ENCODE measurements around the gene REEP1. TPM values are rescaled to one million over a fixed set of nuclear protein-coding genes. Genes with fewer than 3 reads are reported as not detected.

Gene REEP1
- total RNA-seq, 1 experiment from 2014 or later: 7.8 TPM

- no peak for DNase-seq (ENCODE audit: low spot score)
These were observed 30.0 kb downstream of the REEP1 start for GRCh38 chr2:86307431-86307830.

DNA sequence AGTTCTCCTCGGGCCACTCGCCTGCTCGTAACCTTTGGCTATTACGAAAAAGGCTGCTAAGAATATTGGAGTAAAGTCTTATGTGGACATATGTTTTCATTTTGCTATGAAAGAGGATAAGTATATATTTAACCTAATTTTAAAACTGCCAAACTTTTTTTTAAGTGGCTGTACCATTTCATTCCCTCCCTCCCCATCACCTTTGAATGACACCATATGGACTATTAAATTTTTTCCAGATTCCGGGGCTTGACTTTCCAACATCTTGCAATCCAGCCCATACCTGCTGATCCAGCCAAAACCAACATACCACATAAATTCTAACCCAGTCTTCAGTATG is 31.5 kb downstream of the REEP1 start:
- no peak for DNase-seq (ENCODE audit: low spot score)

GRCh38 chr2:86305195-86305914 is 32.1 kb downstream of the REEP1 start:
- no peak for DNase-seq (ENCODE audit: low spot score)

GRCh38 chr2:86304416-86304815 is 33.0 kb downstream of the REEP1 start:
- no peak for DNase-seq (ENCODE audit: low spot score)

- no peak for DNase-seq (ENCODE audit: low spot score)
These were observed 35.1 kb downstream of the REEP1 start for GRCh38 chr2:86302320-86302719.

- DNase-seq (ENCODE audit: low spot score): peak; percentile 28
These were observed 35.7 kb downstream of the REEP1 start for GRCh38 chr2:86301711-86302202.

DNA sequence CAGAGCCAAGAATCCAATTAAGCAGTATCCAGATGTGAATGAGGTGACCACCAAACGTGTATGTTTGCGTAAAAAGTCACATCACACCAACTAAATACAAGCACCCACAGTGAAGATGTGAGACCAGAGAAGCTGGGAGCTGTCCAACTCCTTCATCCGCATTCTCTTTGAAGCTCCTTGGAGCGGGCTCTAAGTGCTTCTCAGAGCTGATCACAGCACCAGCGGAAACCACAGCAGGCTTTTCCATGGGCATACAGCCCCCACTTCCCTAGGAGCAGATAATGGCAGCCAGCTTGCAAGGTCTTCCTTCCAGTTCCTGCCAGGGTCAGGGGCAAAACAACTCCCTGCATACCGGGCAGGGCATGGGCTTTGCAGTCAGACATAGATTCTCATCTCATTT is 36.4 kb downstream of the REEP1 start:
- DNase-seq (ENCODE audit: low spot score): no peak

- DNase-seq (ENCODE audit: low spot score): no peak
These were observed 36.9 kb downstream of the REEP1 start for GRCh38 chr2:86300496-86300895.

DNA sequence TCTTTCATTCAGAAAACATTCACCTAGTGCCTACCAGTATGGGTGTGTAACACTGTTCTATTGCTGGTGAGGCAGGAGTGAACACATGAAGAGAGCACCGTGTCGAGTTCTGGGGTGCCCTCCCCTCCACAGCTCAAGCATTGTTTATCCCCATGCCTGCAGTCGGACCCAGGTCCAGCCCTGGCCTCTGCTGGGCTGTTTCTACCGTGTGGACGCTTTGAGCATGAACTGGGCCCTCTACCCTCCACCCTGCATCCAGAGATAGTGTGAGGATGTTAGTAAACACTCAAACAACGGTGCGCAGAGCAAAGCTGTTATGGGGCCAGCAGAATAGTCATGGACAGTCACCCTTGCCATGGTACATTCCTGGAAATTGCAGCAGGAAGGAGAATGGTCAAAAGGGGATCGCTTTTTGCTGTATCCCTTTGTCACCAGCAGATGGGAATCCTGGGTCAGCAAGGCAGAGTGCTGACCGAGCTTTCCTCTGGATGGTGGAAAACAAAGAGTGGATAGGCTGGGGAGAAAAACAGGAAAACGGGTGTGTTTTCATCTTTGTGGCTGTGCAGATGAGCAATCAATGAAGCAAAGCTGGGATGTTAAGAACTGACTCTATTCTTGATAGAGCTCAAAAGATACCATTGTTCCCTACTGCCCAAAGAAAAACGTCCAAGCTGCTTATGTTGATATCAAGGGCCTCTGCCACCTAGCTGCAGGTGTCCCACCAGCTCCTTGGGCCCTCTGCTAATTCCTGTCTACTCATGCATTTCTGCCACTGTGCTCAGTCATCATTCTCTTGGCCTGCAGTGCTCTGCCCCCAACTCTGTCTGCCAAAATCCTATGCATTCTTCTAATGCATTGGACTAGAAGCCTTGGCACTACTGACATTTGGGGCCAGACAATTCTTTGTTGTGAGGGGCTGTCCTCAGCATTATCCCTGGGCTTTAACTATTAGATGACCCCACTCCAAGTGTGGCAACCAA is 38.7 kb downstream of the REEP1 start:
- DNase-seq (ENCODE audit: low spot score): no peak

GRCh38 chr2:86297382-86298147 is 39.9 kb downstream of the REEP1 start:
- DNase-seq (ENCODE audit: low spot score): no peak

DNA sequence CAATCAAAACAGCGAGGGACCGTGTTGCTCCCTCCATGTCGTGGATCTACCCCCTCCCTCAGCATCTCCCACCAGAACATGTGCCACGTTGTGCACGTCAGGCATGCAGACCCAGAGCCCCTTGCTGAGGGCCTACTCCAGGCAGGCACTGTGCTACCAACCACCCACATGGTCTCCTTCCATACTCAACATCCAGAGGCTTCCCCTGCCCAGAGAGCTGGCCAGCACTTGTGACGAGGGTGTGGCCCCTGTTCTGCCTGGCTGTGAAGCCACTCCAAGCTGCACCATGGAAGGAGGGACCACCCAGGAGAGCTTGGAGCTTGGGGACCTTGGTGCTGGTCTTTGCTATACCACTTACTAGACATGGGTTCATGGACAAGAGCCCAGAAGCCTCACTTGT is 40.5 kb downstream of the REEP1 start:
- no peak for DNase-seq (ENCODE audit: low spot score)

- DNase-seq (ENCODE audit: low spot score): no peak
These were observed 42.4 kb downstream of the REEP1 start for GRCh38 chr2:86295066-86295465.

- DNase-seq (ENCODE audit: low spot score): peak; percentile 15
These were observed 43.8 kb downstream of the REEP1 start for GRCh38 chr2:86293612-86294011.

- no peak for DNase-seq (ENCODE audit: low spot score)
These were observed 44.6 kb downstream of the REEP1 start for GRCh38 chr2:86292571-86293515.

DNA sequence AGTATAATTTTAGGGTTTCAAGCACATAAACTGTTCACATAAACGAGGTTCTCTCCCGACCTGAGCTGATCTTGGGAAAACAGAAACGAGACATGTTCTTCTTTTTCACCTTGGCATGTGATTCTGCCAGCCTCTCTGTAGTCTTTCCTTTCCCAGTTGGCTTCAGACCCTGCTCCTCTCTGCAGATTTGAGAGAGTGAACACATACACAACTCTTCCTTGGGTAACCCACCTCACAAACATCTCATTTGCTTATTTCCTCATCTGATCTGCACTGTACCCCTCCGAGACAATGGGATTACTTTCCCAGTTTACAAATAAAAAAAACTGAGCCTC is 46.1 kb downstream of the REEP1 start:
- no peak for DNase-seq (ENCODE audit: low spot score)

DNA sequence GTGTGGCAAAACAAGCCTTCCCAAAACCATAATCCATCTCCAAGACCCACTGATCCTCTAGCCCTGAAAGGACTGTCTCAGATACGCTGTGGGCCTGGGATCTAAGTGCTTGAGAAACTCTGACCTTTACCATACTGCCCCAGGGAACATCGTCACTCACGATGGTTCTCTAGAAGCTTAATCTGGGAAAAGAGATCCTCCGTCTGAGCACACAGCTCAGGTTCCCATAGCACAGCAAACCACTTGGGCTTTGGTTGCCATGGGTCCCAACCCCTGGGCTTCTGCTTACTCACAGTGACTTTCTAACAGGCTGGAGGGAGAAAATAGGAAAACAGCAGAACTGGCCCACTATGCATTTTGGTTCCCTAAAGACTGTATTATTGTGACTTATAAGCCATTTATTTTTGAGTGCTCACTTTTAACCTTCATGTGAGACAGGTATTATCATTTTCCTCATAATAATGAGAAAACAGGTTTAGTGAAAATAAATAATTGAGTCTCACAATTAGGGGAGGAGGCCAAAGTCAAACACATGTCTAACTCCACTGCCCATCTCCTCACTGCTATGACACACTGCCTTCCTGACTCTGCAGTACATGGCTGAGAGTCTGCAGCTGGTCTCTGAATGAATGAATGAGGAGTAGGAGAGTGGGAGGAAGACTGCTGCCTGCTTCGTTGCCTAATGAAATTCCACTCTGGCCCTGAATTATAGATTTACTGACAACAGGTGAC is 46.7 kb downstream of the REEP1 start:
- no peak for DNase-seq (ENCODE audit: low spot score)

GRCh38 chr2:86286516-86286915 is 50.9 kb downstream of the REEP1 start:
- no peak for DNase-seq (ENCODE audit: low spot score)

DNA sequence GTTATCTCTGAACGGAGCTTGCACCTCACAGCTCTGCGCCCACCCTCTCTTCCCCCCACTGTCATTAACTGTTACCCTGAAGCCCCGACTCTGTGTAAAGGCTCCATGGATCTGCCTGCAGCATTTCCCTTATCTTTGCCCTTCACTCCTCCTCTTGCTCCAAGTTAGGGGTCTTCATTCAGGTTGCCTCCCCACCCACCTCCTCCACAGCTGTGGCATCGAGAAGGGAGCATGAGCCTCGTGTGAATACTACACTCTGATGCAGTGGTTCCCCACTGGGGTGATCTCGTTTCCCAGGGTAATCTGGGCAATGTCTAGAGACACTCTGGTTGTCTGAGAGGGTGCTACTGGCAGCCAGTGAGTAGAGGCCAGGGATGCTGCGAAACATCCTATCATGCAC is 51.4 kb downstream of the REEP1 start:
- no peak for DNase-seq (ENCODE audit: low spot score)

DNA sequence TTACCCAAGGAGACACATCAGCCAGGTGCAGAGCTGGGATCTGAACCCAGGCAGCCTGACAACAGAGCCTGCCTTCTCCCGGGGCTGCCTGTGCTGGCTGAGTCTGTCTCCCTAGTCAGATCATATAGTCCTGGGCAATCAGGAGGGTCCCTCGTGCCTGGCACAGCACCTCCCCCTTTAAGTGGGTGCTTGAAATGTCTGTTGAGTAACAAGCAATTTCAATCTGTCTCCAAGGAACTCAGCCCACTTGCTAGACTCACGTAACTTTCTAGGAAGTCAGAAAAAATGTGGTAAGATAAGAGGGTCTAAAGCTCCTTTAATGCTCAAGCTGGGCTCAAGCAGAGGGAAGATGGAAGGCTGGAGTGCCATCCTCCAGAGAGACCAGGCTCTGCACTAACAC is 51.9 kb downstream of the REEP1 start:
- no peak for DNase-seq (ENCODE audit: low spot score)

GRCh38 chr2:86284987-86285386 is 52.4 kb downstream of the REEP1 start:
- no peak for DNase-seq (ENCODE audit: low spot score)
